Prostate gland (tissue), 2 donors: ENCODE results near the gene SYT17. TPM values are rescaled to one million over a fixed set of nuclear protein-coding genes. Genes with fewer than 3 reads are reported as not detected.

ENCODE experiments used
- DNase-seq: peaks from one replicate; pipeline ENCODE4 v3.0.0-alpha.2; 2019; ENCODE audit warnings: low spot score
- H3K27ac ChIP-seq, 2 donors: fragments of 200-600 bp; sonication (generic); 2 replicates each; pipeline ENCODE4 v1.5.1; 2017 to 2019
- H3K27me3 ChIP-seq: fragments of 200-600 bp; sonication (generic); replicated peaks from 2 replicates; pipeline ENCODE4 v1.5.1; 2019; ENCODE audit not compliant: insufficient read depth
- H3K36me3 ChIP-seq, 2 donors: fragments of 200-600 bp; sonication (generic); 1 replicate in 1 of 2; 2 replicates in 1 of 2; pipeline versions ENCODE4 v1.5.1 to v1.8.1; 2017 to 2019
- H3K4me1 ChIP-seq: fragments of 200-600 bp; sonication (generic); replicated peaks from 2 replicates; pipeline ENCODE4 v1.5.1; 2019
- H3K4me3 ChIP-seq, 2 donors: fragments of 200-600 bp; sonication (generic); 2 replicates each; pipeline ENCODE4 v1.5.1; 2017 to 2019
- H3K9me3 ChIP-seq: fragments of 200-600 bp; sonication (generic); 2 replicates; pipeline ENCODE4 v1.5.1; 2017
- POLR2A ChIP-seq: fragments of 450-650 bp; IDR thresholded peaks from one replicate; pipeline ENCODE4 v1.6.1; 2016; ENCODE audit warnings: antibody characterized with exemption, mild to moderate bottlenecking
- POLR2AphosphoS5 ChIP-seq: sonication (generic); formaldehyde crosslinking; IDR thresholded peaks from one replicate; pipeline ENCODE4 v1.6.1; 2017; ENCODE audit warnings: antibody characterized with exemption
- WGBS: methylation state at CpG from one replicate; pipeline ENCODE4 v1.1.5; 2018; 5-methylcytosine and 5-hydroxymethylcytosine counted together
- intact Hi-C: fragments of 100-400 bp; cut with DNase I; formaldehyde crosslinking; loops from one replicate; pipeline ENCODE4 v1.14.2; 2022
- total RNA-seq, 2 donors: library from RNA; depleted of rRNA; stranded (reverse); fragments of >200 nt; gene quantifications; one replicate each; pipeline ENCODE4 v1.1.0, GENCODE V29; 2016
- TF ChIP-seq, protein P1 (sequence below), 4 experiments: fragments of 200-600 bp in 2 of 4; fragments of 450-650 bp in 2 of 4; sonication (generic) in 2 of 4; IDR thresholded peaks; 1 replicate in 3 of 4; 2 replicates in 1 of 4; pipeline ENCODE4 v1.5.1; 2016 to 2019; ENCODE audit warnings: antibody characterized with exemption in 4 of 4, mild to moderate bottlenecking in 2 of 4, moderate library complexity in 2 of 4

Gene SYT17
- total RNA-seq, 2 donors from 2014 or later, result 24.3 to 32.4 TPM

DNA sequence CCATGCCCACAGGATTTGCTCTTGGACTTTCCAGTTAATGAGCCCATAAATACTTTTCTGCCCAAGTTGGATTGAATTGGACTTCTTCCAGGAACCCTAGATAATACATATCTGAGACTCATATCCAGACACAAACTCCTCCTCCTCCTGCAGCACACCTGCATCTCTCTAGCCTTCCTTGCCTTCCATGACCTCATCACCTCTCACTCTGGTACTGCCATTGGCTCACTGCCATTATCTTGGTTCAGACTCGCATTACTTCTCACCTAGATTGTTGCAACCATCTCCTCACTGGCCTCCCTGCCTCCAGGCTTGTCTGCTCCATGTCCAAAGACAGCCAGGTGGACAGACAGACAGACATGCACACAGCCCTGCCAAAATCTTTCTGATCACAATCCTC lies 4.8 kb upstream of the SYT17 start:
- TF ChIP-seq, protein P1, sequence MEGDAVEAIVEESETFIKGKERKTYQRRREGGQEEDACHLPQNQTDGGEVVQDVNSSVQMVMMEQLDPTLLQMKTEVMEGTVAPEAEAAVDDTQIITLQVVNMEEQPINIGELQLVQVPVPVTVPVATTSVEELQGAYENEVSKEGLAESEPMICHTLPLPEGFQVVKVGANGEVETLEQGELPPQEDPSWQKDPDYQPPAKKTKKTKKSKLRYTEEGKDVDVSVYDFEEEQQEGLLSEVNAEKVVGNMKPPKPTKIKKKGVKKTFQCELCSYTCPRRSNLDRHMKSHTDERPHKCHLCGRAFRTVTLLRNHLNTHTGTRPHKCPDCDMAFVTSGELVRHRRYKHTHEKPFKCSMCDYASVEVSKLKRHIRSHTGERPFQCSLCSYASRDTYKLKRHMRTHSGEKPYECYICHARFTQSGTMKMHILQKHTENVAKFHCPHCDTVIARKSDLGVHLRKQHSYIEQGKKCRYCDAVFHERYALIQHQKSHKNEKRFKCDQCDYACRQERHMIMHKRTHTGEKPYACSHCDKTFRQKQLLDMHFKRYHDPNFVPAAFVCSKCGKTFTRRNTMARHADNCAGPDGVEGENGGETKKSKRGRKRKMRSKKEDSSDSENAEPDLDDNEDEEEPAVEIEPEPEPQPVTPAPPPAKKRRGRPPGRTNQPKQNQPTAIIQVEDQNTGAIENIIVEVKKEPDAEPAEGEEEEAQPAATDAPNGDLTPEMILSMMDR (IDR thresholded peaks at IDR 0.05), result no peak
- TF ChIP-seq POLR2A (no peak), POLR2AphosphoS5 (no peak)
- intact Hi-C loops, result no loop called here

DNA sequence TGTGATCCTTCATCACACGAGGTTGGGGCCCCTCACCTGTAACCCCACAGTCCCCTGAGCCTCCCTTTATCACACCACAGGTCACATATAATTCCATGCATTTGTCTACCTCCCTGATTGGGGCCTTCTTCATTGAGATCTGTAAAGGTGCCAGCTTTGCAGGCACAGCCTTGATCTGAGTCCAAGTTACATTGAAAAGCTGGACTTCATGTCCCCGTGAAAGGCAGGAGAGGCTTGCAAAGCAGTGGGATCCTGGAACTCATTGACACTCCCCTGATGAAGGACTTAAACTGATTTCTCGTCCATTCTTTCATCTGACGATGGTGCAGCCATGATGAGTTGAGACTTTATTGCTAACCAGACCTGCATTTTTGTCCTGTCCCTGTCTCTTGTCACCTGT lies 3.8 kb upstream of the SYT17 start:
- Histone ChIP-seq H3K27ac (no peak overlapping the region), H3K36me3 (no peaks in the 10 kb centered on the region), H3K9me3 (no peaks in the 10 kb centered on the region), H3K27me3 (no peaks in the 10 kb centered on the region), H3K4me1 (peaks cover under 1% of the 10 kb centered on the region), H3K4me3 (no peak overlapping the region)
- 58% methylated on average over 4 of the region's 4 CpGs for WGBS
- peak; percentile 48 for DNase-seq
- TF ChIP-seq, protein P1 (IDR thresholded peaks at IDR 0.05), result no peak
- TF ChIP-seq POLR2AphosphoS5, result peak; percentile 71
- intact Hi-C loops, result no loop called here

More for the DNA sequence above, 4.8 kb upstream of the SYT17 start:
- Histone ChIP-seq H3K4me3 (no peak overlapping the region), H3K9me3 (no peaks in the 10 kb centered on the region), H3K27ac (no peak overlapping the region), H3K27me3 (no peaks in the 10 kb centered on the region), H3K4me1 (no peaks in the 10 kb centered on the region), H3K36me3 (no peaks in the 10 kb centered on the region)
- 97% methylated on average over 1 of the region's 1 CpG for WGBS
- DNase-seq, result no peak

DNA sequence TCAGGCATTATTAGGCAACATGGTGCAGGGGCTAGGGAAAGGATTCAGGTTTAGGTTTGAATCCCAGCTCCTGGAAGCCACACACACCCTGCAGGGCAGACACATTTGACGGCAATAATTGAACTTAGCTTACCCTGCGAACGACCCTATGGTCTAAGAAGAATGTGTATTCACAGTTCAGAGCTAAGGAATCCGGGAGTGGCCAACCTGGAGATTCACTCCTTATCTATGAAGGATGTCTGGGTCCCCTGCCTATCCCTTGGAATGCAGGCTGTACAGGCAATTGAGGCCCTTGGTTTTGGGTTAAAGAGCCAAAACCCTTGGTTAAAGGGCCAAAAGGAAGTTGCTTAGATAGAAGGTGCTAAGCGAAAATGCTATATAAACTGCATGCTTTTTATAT lies 2.9 kb upstream of the SYT17 start:
- no peak overlapping the region for H3K4me3 ChIP-seq
- DNase-seq, result no peak
- TF ChIP-seq, protein P1 (IDR thresholded peaks at IDR 0.05), result no peak
- TF ChIP-seq POLR2AphosphoS5, result no peak
- TF ChIP-seq POLR2A, result no peak
- H3K9me3 ChIP-seq, result no peaks in the 10 kb centered on the region
- H3K27me3 ChIP-seq, result no peaks in the 10 kb centered on the region
- H3K36me3 ChIP-seq, result no peaks in the 10 kb centered on the region
- H3K27ac ChIP-seq, result no peak overlapping the region
- WGBS, result 81% methylated on average over 5 of the region's 5 CpGs
- intact Hi-C loops, result no loop called here
- peaks cover 4% of the 10 kb centered on the region for H3K4me1 ChIP-seq

DNA sequence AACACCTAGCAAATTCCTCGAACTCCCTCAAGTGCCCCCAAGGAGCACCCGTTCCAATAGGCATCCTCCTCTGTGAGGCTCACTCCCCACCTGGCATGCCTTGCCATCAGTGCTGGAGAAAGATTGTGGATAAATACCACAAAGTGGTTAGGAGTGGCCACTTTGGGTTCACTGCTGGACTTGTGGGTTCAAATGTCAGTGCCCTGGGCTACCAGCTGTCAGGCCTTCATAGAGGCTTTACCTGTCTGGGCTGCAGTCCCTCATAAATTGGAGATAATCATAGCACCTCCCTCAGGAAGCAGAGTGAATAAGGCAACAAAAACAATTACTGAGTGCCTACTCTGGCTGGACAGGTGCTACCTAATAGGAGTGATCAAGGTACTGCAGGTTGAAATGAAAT lies 1.5 kb upstream of the SYT17 start:
- WGBS, result 77% methylated on average over 2 of the region's 2 CpGs
- intact Hi-C loops, result no loop called here
- Histone ChIP-seq H3K9me3 (no peaks in the 10 kb centered on the region), H3K27me3 (no peaks in the 10 kb centered on the region), H3K4me3 (no peak overlapping the region), H3K27ac (no peak overlapping the region), H3K4me1 (peaks cover 4% of the 10 kb centered on the region), H3K36me3 (no peaks in the 10 kb centered on the region)
- DNase-seq, result no peak
- TF ChIP-seq POLR2A, result no peak
- TF ChIP-seq POLR2AphosphoS5, result no peak
- TF ChIP-seq, protein P1 (IDR thresholded peaks at IDR 0.05), result no peak

DNA sequence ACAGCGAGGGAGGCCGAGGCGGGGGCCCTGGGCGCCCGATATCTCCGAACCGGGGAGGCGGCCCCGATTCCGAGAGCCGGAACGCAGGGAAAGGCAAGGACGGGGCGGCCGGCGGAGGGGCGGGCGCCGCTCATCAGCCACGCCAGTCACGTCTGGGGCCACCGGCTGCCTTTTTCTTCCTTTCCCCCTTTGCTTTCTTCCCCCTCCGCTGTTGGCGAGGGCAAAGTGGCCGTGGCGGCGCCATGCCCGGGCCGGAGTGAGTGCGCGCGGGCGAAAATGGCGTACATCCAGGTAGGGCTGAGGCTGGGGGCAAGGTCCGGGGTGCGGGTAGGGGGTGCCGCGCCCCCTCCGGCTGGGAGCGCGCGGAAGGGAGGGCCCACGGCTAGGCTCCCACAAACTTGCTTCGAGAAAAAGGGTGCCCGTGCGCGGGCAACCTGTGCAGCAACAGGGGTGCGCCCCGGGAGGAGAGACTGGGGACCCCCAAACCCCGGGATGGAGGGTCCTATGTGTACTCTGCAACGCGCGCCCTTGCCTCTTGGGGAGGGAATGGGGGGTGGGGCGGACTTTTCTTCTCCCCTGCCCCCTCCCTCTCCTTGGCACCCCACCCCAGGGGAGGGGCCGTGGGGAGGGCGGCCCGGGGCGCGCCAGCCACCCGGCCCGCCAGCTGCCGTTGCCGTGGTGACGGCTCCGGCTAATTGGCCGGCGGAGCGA lies 486 bp downstream of the SYT17 start:
- peak overlapping the region; percentile 75 to 87 for H3K27ac ChIP-seq
- intact Hi-C loops, result loop anchor here (1.0 to 2.0 kb wide), 2 partner anchors 82 to 207 kb away; no protein-coding TSS in a partner anchor
- DNase-seq, result peak; percentile 42
- 2% methylated on average over 52 of the region's 68 CpGs for WGBS
- H3K4me3 ChIP-seq, result peak overlapping the region; percentile 64 to 76
- no peaks in the 10 kb centered on the region for H3K9me3 ChIP-seq
- H3K36me3 ChIP-seq, result no peaks in the 10 kb centered on the region
- H3K4me1 ChIP-seq, result peaks cover 4% of the 10 kb centered on the region
- TF ChIP-seq POLR2AphosphoS5 (peak; percentile 46), POLR2A (peak; percentile 22)
- TF ChIP-seq, protein P1 (IDR thresholded peaks at IDR 0.05), result no peak
- H3K27me3 ChIP-seq, result no peaks in the 10 kb centered on the region
